ENCODE data around the gene CCDC83. TPM values are rescaled to one million over a fixed set of nuclear protein-coding genes. Genes with fewer than 3 reads are reported as not detected.

Gene CCDC83
- polyA plus RNA-seq, 3 donors: not detected

DNA sequence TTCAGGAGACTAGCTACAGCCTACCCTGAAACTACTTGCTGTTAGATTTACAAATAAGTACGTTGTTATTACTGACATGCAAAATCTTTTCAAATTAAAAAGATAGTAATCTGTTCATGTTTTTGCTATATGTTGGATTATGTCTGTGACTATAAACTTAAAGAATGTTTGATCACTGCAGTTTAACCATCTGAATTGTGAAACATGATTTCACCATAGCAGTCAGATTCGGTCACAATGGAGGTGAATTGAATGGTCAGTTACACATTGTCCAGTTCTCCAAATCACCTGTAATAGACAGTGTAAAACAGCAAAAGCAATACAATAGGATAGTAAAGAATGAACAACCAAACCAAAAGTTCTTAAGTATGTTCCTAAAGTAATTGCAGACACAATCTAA is 43.3 kb downstream of the CCDC83 start:
- peaks cover 0 to 2% (median 0%) of the 10 kb centered on the region in 7 donors for H3K9me3 Mint-ChIP-seq
- H3K4me2 ChIP-seq (replicated peaks; ENCODE audit: extremely low read depth, low read length, poor library complexity, severe bottlenecking): no peak overlapping the region
- H3K36me3 Mint-ChIP-seq: no peaks in the 10 kb centered on the region
- H3K9me3 ChIP-seq (replicated peaks in 1 of 2; ENCODE audit: control insufficient read depth in 1 of 2, insufficient read depth in 1 of 2, low read length in 2 of 2): no peaks in the 10 kb centered on the region
- H3K4me3 Mint-ChIP-seq: no peak overlapping the region
- intact Hi-C loops (cut with micrococcal nuclease): no loop called here
- no peak overlapping the region for H3K4me3 ChIP-seq (replicated peaks in 1 of 3; ENCODE audit: low read depth in 2 of 3, low read length in 3 of 3)
- no peak overlapping the region for H3K27ac Mint-ChIP-seq
- H4K20me1 ChIP-seq (ENCODE audit: insufficient read depth, low read length): no peaks in the 10 kb centered on the region
- no peaks in the 10 kb centered on the region for H3K27me3 ChIP-seq (ENCODE audit: control insufficient read depth in 2 of 2, insufficient read depth in 2 of 2, low read length in 2 of 2)
- H3K9ac ChIP-seq (ENCODE audit: insufficient read depth, low read length, poor library complexity, severe bottlenecking): no peak overlapping the region
- H2AFZ ChIP-seq (ENCODE audit: insufficient read depth, low read depth, low read length, poor library complexity, severe bottlenecking): no peak overlapping the region
- no peak for DNase-seq
- TF ChIP-seq CTCF (IDR thresholded peaks at IDR 0.05): no peak
- no peaks in the 10 kb centered on the region for H3K36me3 ChIP-seq (replicated peaks in 1 of 2; ENCODE audit: control insufficient read depth in 1 of 2, insufficient read depth in 2 of 2, low read length in 2 of 2)
- peaks cover 14% of the 10 kb centered on the region for H3K4me1 Mint-ChIP-seq
- H3K27me3 Mint-ChIP-seq (ENCODE audit: low read depth in 3 of 3): peaks cover 0 to 4% (median 4%) of the 10 kb centered on the region in 3 donors
- no peaks in the 10 kb centered on the region for H3K79me2 ChIP-seq (ENCODE audit: insufficient read depth, low read length)
- no peak overlapping the region for H3K27ac ChIP-seq (ENCODE audit: low read depth in 1 of 2, low read length in 2 of 2)
- H3K4me1 ChIP-seq (ENCODE audit: control insufficient read depth in 1 of 2, insufficient read depth in 2 of 2, low read length in 2 of 2): peaks cover 16 to 18% of the 10 kb centered on the region in 2 donors
- no CpG with 5 or more reads among the region's 2 CpGs for WGBS (ENCODE audit: insufficient coverage)

DNA sequence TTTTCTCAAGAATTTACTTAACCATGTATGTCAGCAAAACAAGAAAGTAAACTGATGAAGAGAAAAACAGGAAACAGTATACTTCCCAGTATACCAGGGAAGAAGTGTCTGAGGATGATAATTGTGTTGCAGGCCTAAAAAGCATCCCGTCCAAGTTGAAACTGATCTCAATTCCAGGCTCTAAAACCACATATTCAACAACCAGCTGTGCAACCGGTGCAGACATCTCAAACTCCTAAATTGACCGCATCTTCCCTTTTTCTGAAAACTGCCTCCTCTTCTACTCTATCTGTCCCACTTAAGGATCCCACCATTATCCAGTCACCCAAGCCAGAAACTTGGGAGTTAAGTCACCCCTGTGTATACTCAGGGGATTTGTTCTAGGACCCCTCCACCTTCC is 47.2 kb downstream of the CCDC83 start:
- Histone ChIP-seq H3K27ac (ENCODE audit: low read depth in 1 of 2, low read length in 2 of 2) (no peak overlapping the region), H3K9ac (ENCODE audit: insufficient read depth, low read length, poor library complexity, severe bottlenecking) (no peak overlapping the region), H4K20me1 (ENCODE audit: insufficient read depth, low read length) (no peaks in the 10 kb centered on the region), H3K79me2 (ENCODE audit: insufficient read depth, low read length) (no peaks in the 10 kb centered on the region), H3K4me3 (replicated peaks in 1 of 3; ENCODE audit: low read depth in 2 of 3, low read length in 3 of 3) (no peak overlapping the region), H3K27me3 (ENCODE audit: control insufficient read depth in 2 of 2, insufficient read depth in 2 of 2, low read length in 2 of 2) (no peaks in the 10 kb centered on the region), H3K4me2 (replicated peaks; ENCODE audit: extremely low read depth, low read length, poor library complexity, severe bottlenecking) (no peak overlapping the region), H3K36me3 (replicated peaks in 1 of 2; ENCODE audit: control insufficient read depth in 1 of 2, insufficient read depth in 2 of 2, low read length in 2 of 2) (no peaks in the 10 kb centered on the region), H2AFZ (ENCODE audit: insufficient read depth, low read depth, low read length, poor library complexity, severe bottlenecking) (no peak overlapping the region), H3K4me1 (ENCODE audit: control insufficient read depth in 1 of 2, insufficient read depth in 2 of 2, low read length in 2 of 2) (peaks cover 16 to 18% of the 10 kb centered on the region in 2 donors), H3K9me3 (replicated peaks in 1 of 2; ENCODE audit: control insufficient read depth in 1 of 2, insufficient read depth in 1 of 2, low read length in 2 of 2) (no peaks in the 10 kb centered on the region)
- no peak for DNase-seq
- Mint-ChIP-seq H3K27me3 (ENCODE audit: low read depth in 3 of 3) (peaks cover 0 to 4% (median 0%) of the 10 kb centered on the region in 3 donors), H3K9me3 (no peaks in the 10 kb centered on the region), H3K36me3 (no peaks in the 10 kb centered on the region), H3K4me1 (peaks cover 14% of the 10 kb centered on the region), H3K4me3 (no peak overlapping the region), H3K27ac (no peak overlapping the region)
- WGBS (ENCODE audit: insufficient coverage): 23% methylated on average over 2 of the region's 3 CpGs
- TF ChIP-seq CTCF (IDR thresholded peaks at IDR 0.05): no peak
- intact Hi-C loops (cut with micrococcal nuclease): no loop called here
